Astrocyte of the cerebellum (primary cell): ENCODE measurements around the gene ARHGEF6.

Experiments
- DNase-seq: peaks from one replicate; pipeline ENCODE4 v3.0.0-alpha.2; 2011; ENCODE audit warnings: low read depth
- H3K4me3 ChIP-seq: 2 replicates; pipeline ENCODE4 v1.5.1; 2011; ENCODE audit warnings: mild to moderate bottlenecking, low read depth, low read length, moderate library complexity
- in situ Hi-C: cut with HindIII; loops from 2 replicates; pipeline ENCODE4 v1.10.0; 2017; ENCODE audit warnings: low sequenced_read_pairs
- TF ChIP-seq, protein P1 (sequence below): IDR thresholded peaks from 2 replicates; pipeline ENCODE4 v1.5.1; 2012; ENCODE audit warnings: low read length, low read depth, moderate library complexity, mild to moderate bottlenecking; ENCODE audit errors: missing control alignments

Gene ARHGEF6

DNA sequence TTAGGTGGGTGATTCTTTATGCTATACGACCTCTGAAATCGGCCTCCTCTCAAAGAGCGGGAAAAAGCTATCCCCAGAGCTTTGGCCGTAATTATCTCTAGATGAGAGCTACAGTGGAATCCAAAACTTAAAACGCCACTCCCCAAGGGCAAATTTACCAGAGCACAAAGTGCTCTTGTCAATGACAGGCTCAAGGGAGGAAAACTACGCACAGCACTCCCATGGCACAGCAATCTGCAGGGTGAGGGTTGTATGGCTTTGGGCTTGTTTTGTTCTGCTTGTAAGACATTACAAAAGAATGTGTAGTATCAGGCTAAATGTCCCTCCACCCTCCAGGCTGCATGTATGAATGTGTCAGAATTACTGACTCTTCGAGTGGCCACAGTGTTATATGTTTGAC lies 44.0 kb downstream of the ARHGEF6 start:
- no peak for DNase-seq
- TF ChIP-seq, protein P1, sequence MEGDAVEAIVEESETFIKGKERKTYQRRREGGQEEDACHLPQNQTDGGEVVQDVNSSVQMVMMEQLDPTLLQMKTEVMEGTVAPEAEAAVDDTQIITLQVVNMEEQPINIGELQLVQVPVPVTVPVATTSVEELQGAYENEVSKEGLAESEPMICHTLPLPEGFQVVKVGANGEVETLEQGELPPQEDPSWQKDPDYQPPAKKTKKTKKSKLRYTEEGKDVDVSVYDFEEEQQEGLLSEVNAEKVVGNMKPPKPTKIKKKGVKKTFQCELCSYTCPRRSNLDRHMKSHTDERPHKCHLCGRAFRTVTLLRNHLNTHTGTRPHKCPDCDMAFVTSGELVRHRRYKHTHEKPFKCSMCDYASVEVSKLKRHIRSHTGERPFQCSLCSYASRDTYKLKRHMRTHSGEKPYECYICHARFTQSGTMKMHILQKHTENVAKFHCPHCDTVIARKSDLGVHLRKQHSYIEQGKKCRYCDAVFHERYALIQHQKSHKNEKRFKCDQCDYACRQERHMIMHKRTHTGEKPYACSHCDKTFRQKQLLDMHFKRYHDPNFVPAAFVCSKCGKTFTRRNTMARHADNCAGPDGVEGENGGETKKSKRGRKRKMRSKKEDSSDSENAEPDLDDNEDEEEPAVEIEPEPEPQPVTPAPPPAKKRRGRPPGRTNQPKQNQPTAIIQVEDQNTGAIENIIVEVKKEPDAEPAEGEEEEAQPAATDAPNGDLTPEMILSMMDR: no peak
- no peak overlapping the region for H3K4me3 ChIP-seq
- in situ Hi-C loops: no loop called here

DNA sequence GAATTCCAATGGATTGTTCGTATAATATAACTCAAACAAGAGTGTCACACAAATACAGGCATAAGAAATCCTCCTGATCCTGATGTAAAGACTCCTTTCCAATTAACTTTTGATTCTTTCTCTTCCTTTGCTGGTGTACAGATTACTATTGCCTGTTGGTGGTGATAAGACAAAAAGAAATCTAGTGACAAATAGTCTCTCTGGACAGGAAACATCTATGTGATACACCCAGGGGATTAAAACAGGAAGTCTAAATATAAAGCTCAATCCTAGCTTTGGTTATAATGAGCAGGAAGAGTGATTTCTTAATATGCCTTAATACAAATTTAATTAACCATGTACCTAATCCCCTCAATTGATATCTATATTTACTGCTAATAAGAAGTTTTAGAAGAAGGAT lies 45.1 kb downstream of the ARHGEF6 start:
- TF ChIP-seq, protein P1: no peak
- in situ Hi-C loops: no loop called here
- no peak for DNase-seq
- no peak overlapping the region for H3K4me3 ChIP-seq

DNA sequence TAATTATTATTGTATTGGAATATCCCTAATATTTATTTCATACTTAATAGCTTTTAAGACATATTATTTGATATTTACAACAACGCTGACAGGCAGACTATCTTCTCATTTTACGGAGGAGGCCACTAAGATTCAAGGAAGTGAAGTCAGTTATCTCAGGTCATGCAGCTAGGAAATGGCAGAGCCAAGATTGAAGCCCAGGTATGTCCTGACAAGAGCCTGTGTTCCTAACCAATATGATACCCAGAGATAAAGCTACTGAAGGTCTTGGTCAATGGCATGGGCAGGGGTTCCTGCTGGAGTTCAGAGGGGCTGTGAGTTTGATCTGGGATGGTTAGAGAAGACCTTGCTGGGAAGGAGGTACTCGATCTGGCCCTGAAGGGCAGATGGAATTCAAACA lies 47.1 kb downstream of the ARHGEF6 start:
- in situ Hi-C loops: no loop called here

DNA sequence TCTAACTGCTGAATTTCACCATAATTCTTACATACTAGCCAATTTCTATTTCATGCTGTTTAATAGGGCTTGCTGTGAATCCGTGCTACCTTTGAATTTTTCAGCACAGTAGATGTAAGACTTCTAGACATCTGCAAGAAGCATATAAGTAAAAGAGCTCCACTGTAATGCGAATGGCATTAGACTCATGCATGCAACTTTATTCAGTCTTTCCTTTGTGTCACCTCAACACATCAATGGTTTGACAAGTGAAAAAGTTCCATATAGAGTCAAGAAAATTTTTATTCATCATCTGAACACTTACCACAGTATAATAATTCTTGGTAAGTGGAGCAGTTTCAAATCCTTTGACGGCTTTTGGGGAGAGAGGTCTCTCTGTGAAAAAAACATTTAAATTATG lies 48.9 kb downstream of the ARHGEF6 start:
- in situ Hi-C loops: no loop called here

More for the DNA sequence above, 47.1 kb downstream of the ARHGEF6 start:
- TF ChIP-seq, protein P1: no peak
- DNase-seq: no peak
- H3K4me3 ChIP-seq: no peak overlapping the region

DNA sequence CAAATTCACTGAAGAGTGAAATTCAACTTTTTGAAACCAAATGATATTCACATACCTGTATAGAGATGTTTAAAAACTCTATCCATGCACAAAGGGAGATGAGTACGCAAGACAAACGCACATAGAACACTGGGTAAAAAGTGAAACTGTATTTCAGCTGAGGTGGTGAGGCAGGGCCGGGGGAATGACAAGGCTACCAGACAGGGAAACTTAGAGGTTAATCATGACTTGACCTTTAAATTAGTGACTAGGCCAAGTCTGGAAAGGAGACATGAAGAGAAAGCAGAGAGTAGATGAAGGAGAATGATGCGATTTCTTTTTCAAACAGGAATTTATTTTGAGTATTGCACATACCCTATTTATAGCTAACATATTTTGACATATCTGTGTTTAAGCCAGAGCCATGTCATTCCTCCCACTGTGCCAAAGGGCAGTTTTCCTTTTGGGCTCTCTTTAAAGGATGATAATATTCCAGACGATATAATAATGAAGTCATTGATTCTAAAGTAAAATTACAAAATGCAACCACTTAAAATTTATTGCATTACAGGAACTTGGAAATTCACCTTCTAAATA lies 49.4 kb downstream of the ARHGEF6 start:
- H3K4me3 ChIP-seq: no peak overlapping the region
- TF ChIP-seq, protein P1: no peak
- no peak for DNase-seq
- in situ Hi-C loops: no loop called here

More for the DNA sequence above, 48.9 kb downstream of the ARHGEF6 start:
- no peak for DNase-seq
- H3K4me3 ChIP-seq: no peak overlapping the region
- TF ChIP-seq, protein P1: no peak

DNA sequence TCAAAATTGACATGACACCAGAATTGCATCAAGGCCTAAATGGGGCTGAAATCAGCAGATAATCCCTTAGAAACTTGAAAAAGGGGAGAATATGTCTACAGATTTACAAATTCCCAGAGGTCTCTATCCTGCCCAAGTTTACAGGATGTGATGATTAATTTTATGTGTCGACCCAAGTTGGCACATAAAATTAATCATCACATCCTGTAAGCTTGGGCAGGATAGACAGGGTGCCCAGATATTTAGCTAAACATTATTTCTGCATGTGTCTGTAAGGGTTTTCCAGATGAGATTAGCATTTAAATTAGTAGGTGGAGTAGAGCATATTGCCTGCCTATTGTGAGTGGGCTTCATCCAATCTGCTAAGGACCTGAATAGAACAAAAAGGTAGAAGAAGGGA lies 52.3 kb downstream of the ARHGEF6 start:
- TF ChIP-seq, protein P1: no peak
- H3K4me3 ChIP-seq: no peak overlapping the region
- DNase-seq: no peak
- in situ Hi-C loops: no loop called here
